ENCODE results near the gene TDRD1.

- TF ChIP-seq POLR2A (IDR thresholded peaks at IDR 0.05; ENCODE audit: low read depth, low read length) = no peak
- no peak for TF ChIP-seq TAF1 (IDR thresholded peaks at IDR 0.05; ENCODE audit: borderline replicate concordance, low read depth, low read length)
- TF ChIP-seq POLR2AphosphoS5 (IDR thresholded peaks at IDR 0.05; ENCODE audit: low read depth, low read length) = no peak
These were observed 71.6 kb downstream of the TDRD1 start for GRCh38 chr10:114250716-114251115.
